DND-41 (cell line): ENCODE results near the gene POLD2.

Source experiments
- ATAC-seq: fragments of 200-7000 bp; cut with Tn5 transposase; 3 replicates; pipeline ENCODE4 v1.9.1; 2021; ENCODE audit warnings: low read depth; ENCODE audit not compliant: insufficient read depth
- DNase-seq: peaks from one replicate; pipeline ENCODE4 v3.0.0-alpha.2; 2020
- H2AFZ ChIP-seq: 2 replicates; pipeline ENCODE4 v1.6.0; 2012; ENCODE audit warnings: low read depth, low read length
- H3K27ac ChIP-seq: 2 replicates; pipeline ENCODE4 v1.5.1; 2012; ENCODE audit warnings: low read length, inconsistent platforms
- H3K27me3 ChIP-seq: fragments of 200-600 bp; sonication (generic); 2 replicates; pipeline ENCODE4 v1.6.0; 2012; ENCODE audit warnings: low read length, mild to moderate bottlenecking, inconsistent platforms; ENCODE audit not compliant: insufficient read depth, poor library complexity
- H3K36me3 ChIP-seq: 2 replicates; pipeline ENCODE4 v1.5.1; 2012; ENCODE audit warnings: low read length, inconsistent platforms; ENCODE audit not compliant: insufficient read depth
- H3K4me1 ChIP-seq: 2 replicates; pipeline ENCODE4 v1.5.1; 2012; ENCODE audit warnings: mild to moderate bottlenecking, low read length; ENCODE audit not compliant: insufficient read depth
- H3K4me2 ChIP-seq: 2 replicates; pipeline ENCODE4 v1.6.0; 2012; ENCODE audit warnings: mild to moderate bottlenecking, moderate library complexity, low read length, inconsistent platforms; ENCODE audit not compliant: insufficient read depth
- H3K4me3 ChIP-seq, 2 experiments: fragments of 200-600 bp in 1 of 2; shearing (Covaris generic) in 1 of 2; 2 replicates each; pipeline ENCODE4 v1.5.1; 2012 to 2016; ENCODE audit warnings: inconsistent platforms in 2 of 2, low read length in 2 of 2, mild to moderate bottlenecking in 2 of 2, low read depth in 1 of 2, moderate library complexity in 1 of 2
- H3K79me2 ChIP-seq: 2 replicates; pipeline ENCODE4 v1.6.0; 2012; ENCODE audit warnings: low read length, inconsistent platforms; ENCODE audit not compliant: insufficient read depth
- H3K9ac ChIP-seq: 2 replicates; pipeline ENCODE4 v1.6.0; 2012; ENCODE audit warnings: low read depth, mild to moderate bottlenecking, inconsistent platforms, low read length, moderate library complexity
- H3K9me3 ChIP-seq: 2 replicates; pipeline ENCODE4 v1.5.1; 2012; ENCODE audit warnings: low read length, moderate library complexity, mild to moderate bottlenecking, inconsistent platforms; ENCODE audit not compliant: insufficient read depth, severe bottlenecking
- H4K20me1 ChIP-seq: 2 replicates; pipeline ENCODE4 v1.6.0; 2012; ENCODE audit warnings: low read length; ENCODE audit not compliant: insufficient read depth
- CTCF ChIP-seq: IDR thresholded peaks from 2 replicates; pipeline ENCODE4 v1.5.1; 2012; ENCODE audit warnings: borderline replicate concordance, low read length, moderate library complexity, mild to moderate bottlenecking; ENCODE audit not compliant: poor library complexity, severe bottlenecking; ENCODE audit errors: extremely low read depth
- EZH2 ChIP-seq: IDR thresholded peaks from 3 replicates; pipeline ENCODE4 v1.6.1; 2012; ENCODE audit warnings: borderline replicate concordance, low read depth, mild to moderate bottlenecking, moderate library complexity, low read length, inconsistent platforms; ENCODE audit not compliant: severe bottlenecking

Gene POLD2

GRCh38 chr7:44067064-44067951, 56.0 kb downstream of the POLD2 start:
- DNase-seq (no peak), ATAC-seq (peak; percentile 12; the same call in 2 of the 3 replicates)
- H3K79me2 ChIP-seq, result no peaks in the 10 kb centered on the region
- no peak overlapping the region for H3K27ac ChIP-seq
- no peaks in the 10 kb centered on the region for H3K27me3 ChIP-seq
- no peaks in the 10 kb centered on the region for H3K9me3 ChIP-seq
- H3K9ac ChIP-seq, result no peak overlapping the region
- no peak overlapping the region for H3K4me3 ChIP-seq
- no peaks in the 10 kb centered on the region for H3K4me1 ChIP-seq
- no peak overlapping the region for H2AFZ ChIP-seq
- H3K36me3 ChIP-seq, result peaks cover 9% of the 10 kb centered on the region
- no peak overlapping the region for H3K4me2 ChIP-seq
- no peak for TF ChIP-seq EZH2
- TF ChIP-seq CTCF, result no peak
- no peaks in the 10 kb centered on the region for H4K20me1 ChIP-seq

- Histone ChIP-seq H3K9me3 (no peaks in the 10 kb centered on the region), H3K4me1 (no peaks in the 10 kb centered on the region), H3K27ac (no peak overlapping the region), H3K27me3 (no peaks in the 10 kb centered on the region), H3K9ac (no peak overlapping the region), H3K79me2 (no peaks in the 10 kb centered on the region), H3K36me3 (peaks cover 11% of the 10 kb centered on the region), H3K4me2 (no peak overlapping the region), H2AFZ (no peak overlapping the region), H3K4me3 (no peak overlapping the region), H4K20me1 (0 out of 2 replicates have a peak, but pooled peaks cover 3% of the 10 kb centered on the region)
- no peak for DNase-seq
- TF ChIP-seq EZH2 (no peak), CTCF (no peak)
- ATAC-seq, result peak; percentile 6; the same call in 2 of the 3 replicates
These were observed 56.8 kb downstream of the POLD2 start for GRCh38 chr7:44066494-44067063.

DNA sequence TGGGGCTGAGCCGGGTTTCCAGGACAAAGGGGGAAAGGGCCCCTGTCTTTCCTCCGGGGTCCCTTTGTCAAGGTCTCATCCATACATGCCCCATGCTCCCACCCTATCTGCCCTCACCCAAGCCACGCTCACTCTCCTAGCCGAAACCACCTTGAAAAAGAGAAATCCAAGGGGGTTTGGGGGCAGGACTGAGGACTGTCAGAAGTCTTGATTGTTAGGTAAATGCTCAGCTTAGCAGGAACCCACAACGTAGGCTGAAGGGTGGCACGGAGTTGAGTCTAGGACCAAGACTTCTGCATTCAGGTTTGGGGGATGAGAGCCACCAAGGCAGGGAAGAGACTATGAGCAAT, 57.3 kb downstream of the POLD2 start:
- H3K27me3 ChIP-seq, result no peaks in the 10 kb centered on the region
- ATAC-seq (peak; percentile 4; the same call in 2 of the 3 replicates), DNase-seq (no peak)
- H3K27ac ChIP-seq, result no peak overlapping the region
- H3K4me3 ChIP-seq, result no peak overlapping the region
- H3K36me3 ChIP-seq, result peaks cover 16% of the 10 kb centered on the region
- H3K79me2 ChIP-seq, result no peaks in the 10 kb centered on the region
- H3K4me1 ChIP-seq, result no peaks in the 10 kb centered on the region
- H2AFZ ChIP-seq, result no peak overlapping the region
- no peak overlapping the region for H3K9ac ChIP-seq
- peaks cover 6% of the 10 kb centered on the region for H4K20me1 ChIP-seq
- H3K9me3 ChIP-seq, result no peaks in the 10 kb centered on the region
- TF ChIP-seq EZH2 (no peak), CTCF (no peak)
- H3K4me2 ChIP-seq, result no peak overlapping the region
